Measurements from ENCODE around the gene RAD21L1.

RAD21L1 gene

GRCh38 chr20:1286267-1287024, 60.6 kb downstream of the RAD21L1 start:
- no peaks in the 10 kb centered on the region for H4K20me1 ChIP-seq (ENCODE audit: control insufficient read depth, insufficient read depth, low read depth, low read length)
- H3K27ac ChIP-seq (ENCODE audit: low read depth, low read length) = no peak overlapping the region
- H3K9me3 ChIP-seq (ENCODE audit: control insufficient read depth, insufficient read depth, low read length) = no peaks in the 10 kb centered on the region
- no peaks in the 10 kb centered on the region for H3F3A ChIP-seq (ENCODE audit: control insufficient read depth, insufficient read depth)
- no peaks in the 10 kb centered on the region for H3K4me1 ChIP-seq (ENCODE audit: control insufficient read depth, low read length)
- H3K4me3 ChIP-seq (ENCODE audit: low read length) = no peak overlapping the region
- H3K9me2 ChIP-seq (replicated peaks; ENCODE audit: control insufficient read depth, low read length) = no peaks in the 10 kb centered on the region
- H3K36me3 ChIP-seq (ENCODE audit: control insufficient read depth, low read length) = no peaks in the 10 kb centered on the region
- TF ChIP-seq EZH2phosphoT487 (IDR thresholded peaks at IDR 0.05; ENCODE audit: borderline replicate concordance, low read length) (no peak), CTCF (IDR thresholded peaks at IDR 0.05; ENCODE audit: low read depth, low read length, poor library complexity, severe bottlenecking) (no peak)
- peaks cover 35% of the 10 kb centered on the region; the same call in 1 of the 2 replicates for H3K27me3 ChIP-seq (ENCODE audit: control insufficient read depth, low read length)
- H3K79me2 ChIP-seq (ENCODE audit: control insufficient read depth, low read length) = no peaks in the 10 kb centered on the region
- no peak overlapping the region for H3K4me2 ChIP-seq (ENCODE audit: low read length)

GRCh38 chr20:1287306-1287705, 61.5 kb downstream of the RAD21L1 start:
- Histone ChIP-seq H3K4me2 (ENCODE audit: low read length) (no peak overlapping the region), H3K4me3 (ENCODE audit: low read length) (no peak overlapping the region), H3K27ac (ENCODE audit: low read depth, low read length) (no peak overlapping the region), H4K20me1 (ENCODE audit: control insufficient read depth, insufficient read depth, low read depth, low read length) (no peaks in the 10 kb centered on the region), H3K79me2 (ENCODE audit: control insufficient read depth, low read length) (no peaks in the 10 kb centered on the region), H3K9me2 (replicated peaks; ENCODE audit: control insufficient read depth, low read length) (no peaks in the 10 kb centered on the region), H3K36me3 (ENCODE audit: control insufficient read depth, low read length) (no peaks in the 10 kb centered on the region), H3K9me3 (ENCODE audit: control insufficient read depth, insufficient read depth, low read length) (no peaks in the 10 kb centered on the region), H3K27me3 (ENCODE audit: control insufficient read depth, low read length) (peaks cover 33% of the 10 kb centered on the region; the same call in 1 of the 2 replicates), H3F3A (ENCODE audit: control insufficient read depth, insufficient read depth) (no peaks in the 10 kb centered on the region), H3K4me1 (ENCODE audit: control insufficient read depth, low read length) (no peaks in the 10 kb centered on the region)
- TF ChIP-seq CTCF (IDR thresholded peaks at IDR 0.05; ENCODE audit: low read depth, low read length, poor library complexity, severe bottlenecking) = no peak
- TF ChIP-seq EZH2phosphoT487 (IDR thresholded peaks at IDR 0.05; ENCODE audit: borderline replicate concordance, low read length) = no peak

GRCh38 chr20:1287787-1288569, 62.1 kb downstream of the RAD21L1 start:
- H3K4me3 ChIP-seq (ENCODE audit: low read length) = no peak overlapping the region
- TF ChIP-seq CTCF (IDR thresholded peaks at IDR 0.05; ENCODE audit: low read depth, low read length, poor library complexity, severe bottlenecking) (no peak), EZH2phosphoT487 (IDR thresholded peaks at IDR 0.05; ENCODE audit: borderline replicate concordance, low read length) (no peak)

More at GRCh38 chr20:1287787-1288569, 62.1 kb downstream of the RAD21L1 start:
- no peaks in the 10 kb centered on the region for H3K79me2 ChIP-seq (ENCODE audit: control insufficient read depth, low read length)
- H3K9me3 ChIP-seq (ENCODE audit: control insufficient read depth, insufficient read depth, low read length) = no peaks in the 10 kb centered on the region
- no peaks in the 10 kb centered on the region for H4K20me1 ChIP-seq (ENCODE audit: control insufficient read depth, insufficient read depth, low read depth, low read length)
- peaks cover 28% of the 10 kb centered on the region; the same call in 1 of the 2 replicates for H3K27me3 ChIP-seq (ENCODE audit: control insufficient read depth, low read length)
- H3K9me2 ChIP-seq (replicated peaks; ENCODE audit: control insufficient read depth, low read length) = no peaks in the 10 kb centered on the region
- no peaks in the 10 kb centered on the region for H3K4me1 ChIP-seq (ENCODE audit: control insufficient read depth, low read length)
- no peak overlapping the region for H3K27ac ChIP-seq (ENCODE audit: low read depth, low read length)
- H3F3A ChIP-seq (ENCODE audit: control insufficient read depth, insufficient read depth) = no peaks in the 10 kb centered on the region
- H3K36me3 ChIP-seq (ENCODE audit: control insufficient read depth, low read length) = no peaks in the 10 kb centered on the region
- H3K4me2 ChIP-seq (ENCODE audit: low read length) = no peak overlapping the region

Data from DOHH2 (cell line).